SK-N-SH (cell line): ENCODE results near the gene GFY. TPM values are rescaled to one million over a fixed set of nuclear protein-coding genes. Genes with fewer than 3 reads are reported as not detected.
A peak's percentile ranks its signal among the peaks of the same experiment; 100 is the strongest.

Source experiments
- CHD2 ChIP-seq: fragments of 150-350 bp; IDR thresholded peaks from 2 replicates; pipeline ENCODE4 v1.6.1; 2018; ENCODE audit warnings: low read length; ENCODE audit not compliant: partially characterized antibody
- EP300 ChIP-seq, 2 experiments: IDR thresholded peaks; 2 replicates each; pipeline versions ENCODE4 v1.4.0 to v1.6.1; 2012; ENCODE audit warnings: borderline replicate concordance in 1 of 2, low read depth in 1 of 2, low read length in 1 of 2
- EZH2phosphoT487 ChIP-seq: fragments of 200-600 bp; sonication (generic); IDR thresholded peaks from 2 replicates; pipeline ENCODE4 v1.6.1; 2017; ENCODE audit warnings: low read depth, mixed run types, mild to moderate bottlenecking, antibody characterized with exemption, moderate library complexity, borderline replicate concordance
- FOSL2 ChIP-seq: IDR thresholded peaks from 2 replicates; pipeline ENCODE4 v1.4.0; 2012; ENCODE audit warnings: low read depth, mild to moderate bottlenecking, moderate library complexity, borderline replicate concordance
- FOXM1 ChIP-seq: IDR thresholded peaks from 2 replicates; pipeline ENCODE4 v1.4.0; 2012; ENCODE audit warnings: low read depth, mild to moderate bottlenecking
- GABPA ChIP-seq: IDR thresholded peaks from 2 replicates; pipeline ENCODE4 v1.4.0; 2012; ENCODE audit warnings: low read depth, mild to moderate bottlenecking
- GATA2 ChIP-seq: sonication (generic); formaldehyde crosslinking; IDR thresholded peaks from 2 replicates; pipeline ENCODE4 v1.5.0; 2020; ENCODE audit warnings: mild to moderate bottlenecking, missing genetic modification reagents
- MEF2A ChIP-seq: IDR thresholded peaks from 2 replicates; pipeline ENCODE4 v1.4.0; 2012; ENCODE audit warnings: low read depth, borderline replicate concordance
- MXI1 ChIP-seq: IDR thresholded peaks from 2 replicates; pipeline ENCODE4 v1.6.1; 2012; ENCODE audit warnings: mild to moderate bottlenecking, low read depth, low read length, improper control_type of control experiment
- NRF1 ChIP-seq: IDR thresholded peaks from 2 replicates; pipeline ENCODE4 v1.6.1; 2012; ENCODE audit warnings: low read depth, mild to moderate bottlenecking, low read length
- PBX3 ChIP-seq: IDR thresholded peaks from 2 replicates; pipeline ENCODE4; 2012
- RAD21 ChIP-seq: IDR thresholded peaks from 2 replicates; pipeline ENCODE4 v1.6.1; 2012; ENCODE audit warnings: mild to moderate bottlenecking, low read length
- RCOR1 ChIP-seq: fragments of 150-350 bp; IDR thresholded peaks from 2 replicates; pipeline ENCODE4 v1.6.1; 2017; ENCODE audit warnings: antibody characterized with exemption, low read length
- REST ChIP-seq: IDR thresholded peaks from 2 replicates; pipeline ENCODE4 v1.6.1; 2012; ENCODE audit warnings: mild to moderate bottlenecking, low read depth, low read length, moderate library complexity
- RFX5 ChIP-seq: IDR thresholded peaks from 2 replicates; pipeline ENCODE4 v1.6.1; 2012; ENCODE audit warnings: mild to moderate bottlenecking, improper control_type of control experiment, low read length
- TAF1 ChIP-seq: IDR thresholded peaks from 2 replicates; pipeline ENCODE4 v1.6.1; 2012; ENCODE audit warnings: low read depth, mild to moderate bottlenecking, low read length, moderate library complexity, borderline replicate concordance
- TEAD4 ChIP-seq: IDR thresholded peaks from 2 replicates; pipeline ENCODE4 v1.4.0; 2012; ENCODE audit warnings: mild to moderate bottlenecking, borderline replicate concordance; ENCODE audit not compliant: insufficient read depth
- USF2 ChIP-seq: fragments of 150-350 bp; IDR thresholded peaks from 2 replicates; pipeline ENCODE4 v1.6.1; 2017; ENCODE audit warnings: antibody characterized with exemption, low read length, low read depth, borderline replicate concordance
- YY1 ChIP-seq: IDR thresholded peaks from 2 replicates; pipeline ENCODE4 v1.4.0; 2012; ENCODE audit warnings: low read depth, mild to moderate bottlenecking
- polyA plus RNA-seq, 3 experiments: library from polyadenylated mRNA; depleted of rRNA; stranded (reverse); fragments of >200 nt; gene quantifications; 2 replicates each; pipeline ENCODE4 v1.2.3, GENCODE V29; 2012
- TF ChIP-seq, protein P1 (sequence below): fragments of 150-350 bp; IDR thresholded peaks from 2 replicates; pipeline ENCODE4 v1.6.1; 2016; ENCODE audit warnings: mild to moderate bottlenecking, low read depth, low read length

The GFY gene
- polyA plus RNA-seq, 1 of the 3 experiments (the other 2 are of a cell fraction), result not detected

GRCh38 chr19:49453013-49453756 is 28.0 kb downstream of the GFY start, which contains the start of gene ALDH16A1 (continued):
- TF ChIP-seq REST (no peak), FOXM1 (no peak), EP300 (IDR thresholded peaks at IDR 0.05; ENCODE audit: borderline replicate concordance in 1 of 2, low read depth in 1 of 2, low read length in 1 of 2) (no peak), RCOR1 (no peak), FOSL2 (no peak), PBX3 (no peak), GABPA (peak; percentile 58), TAF1 (no peak; the same call in 1 of the 2 replicates), YY1 (no peak), NRF1 (peak; percentile 84), RFX5 (peak; percentile 51; the same call in 1 of the 2 replicates), USF2 (peak; percentile 69), RAD21 (no peak), MEF2A (no peak), EZH2phosphoT487 (no peak), CHD2 (peak; percentile 89), GATA2 (no peak), TEAD4 (no peak), MXI1 (peak; percentile 52; the same call in 1 of the 2 replicates)
- TF ChIP-seq, protein P1, sequence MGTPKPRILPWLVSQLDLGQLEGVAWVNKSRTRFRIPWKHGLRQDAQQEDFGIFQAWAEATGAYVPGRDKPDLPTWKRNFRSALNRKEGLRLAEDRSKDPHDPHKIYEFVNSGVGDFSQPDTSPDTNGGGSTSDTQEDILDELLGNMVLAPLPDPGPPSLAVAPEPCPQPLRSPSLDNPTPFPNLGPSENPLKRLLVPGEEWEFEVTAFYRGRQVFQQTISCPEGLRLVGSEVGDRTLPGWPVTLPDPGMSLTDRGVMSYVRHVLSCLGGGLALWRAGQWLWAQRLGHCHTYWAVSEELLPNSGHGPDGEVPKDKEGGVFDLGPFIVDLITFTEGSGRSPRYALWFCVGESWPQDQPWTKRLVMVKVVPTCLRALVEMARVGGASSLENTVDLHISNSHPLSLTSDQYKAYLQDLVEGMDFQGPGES, result no peak
